Activated gamma-delta T cell treated with anti-CD3 and anti-CD28 coated beads, Interleukin-2, amount 50 U/mL, for 16 hours (primary cell): ENCODE data around the gene TAF10.

Source experiments
- DNase-seq: peaks from one replicate; pipeline ENCODE4 v3.0.0-alpha.2; 2020; ENCODE audit warnings: low read depth

Gene TAF10

DNA sequence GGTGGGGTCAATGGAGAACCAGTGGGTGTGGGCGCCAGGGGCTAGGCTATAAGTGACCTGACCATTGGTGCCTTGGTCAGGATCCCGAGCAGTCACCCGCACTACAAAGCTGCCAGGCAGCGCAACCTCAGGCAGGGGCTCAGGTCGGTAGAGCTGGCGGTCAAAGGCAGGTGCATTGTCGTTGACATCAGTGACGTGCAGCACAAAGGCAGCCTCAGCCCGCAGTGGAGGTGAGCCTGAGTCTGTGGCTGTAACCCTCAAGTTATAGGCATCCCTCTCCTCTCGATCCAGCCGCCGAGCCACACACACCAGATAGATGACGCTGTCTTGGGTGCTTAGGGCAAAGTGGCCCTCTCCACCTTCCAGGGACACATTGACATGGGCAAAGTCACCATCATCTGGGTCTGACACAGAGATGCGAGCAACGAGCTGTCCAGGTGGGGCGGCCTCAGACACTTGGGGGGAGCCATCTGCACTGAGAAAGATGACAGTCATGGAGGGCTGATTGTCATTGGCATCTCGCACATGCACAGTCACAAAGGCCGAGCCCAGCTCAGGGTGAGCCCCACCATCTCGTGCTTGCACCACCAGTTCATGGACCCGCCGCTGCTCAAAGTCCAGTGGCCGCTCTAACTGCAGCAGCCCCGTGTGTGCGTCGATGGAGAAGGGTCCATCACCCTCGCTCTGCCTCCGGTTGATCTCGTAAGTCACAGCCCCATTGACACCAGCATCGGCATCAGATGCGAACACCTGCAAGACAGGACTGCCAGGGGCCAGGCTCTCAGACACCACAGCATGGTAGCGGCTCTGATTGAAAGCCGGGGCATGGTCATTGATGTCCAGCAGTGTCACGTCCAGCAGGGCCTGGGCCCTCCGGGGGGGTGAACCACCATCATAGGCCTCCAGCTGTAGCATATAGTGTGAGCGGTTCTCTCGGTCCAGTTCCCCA lies 28.3 kb upstream of the TAF10 start:
- no peak for DNase-seq

DNA sequence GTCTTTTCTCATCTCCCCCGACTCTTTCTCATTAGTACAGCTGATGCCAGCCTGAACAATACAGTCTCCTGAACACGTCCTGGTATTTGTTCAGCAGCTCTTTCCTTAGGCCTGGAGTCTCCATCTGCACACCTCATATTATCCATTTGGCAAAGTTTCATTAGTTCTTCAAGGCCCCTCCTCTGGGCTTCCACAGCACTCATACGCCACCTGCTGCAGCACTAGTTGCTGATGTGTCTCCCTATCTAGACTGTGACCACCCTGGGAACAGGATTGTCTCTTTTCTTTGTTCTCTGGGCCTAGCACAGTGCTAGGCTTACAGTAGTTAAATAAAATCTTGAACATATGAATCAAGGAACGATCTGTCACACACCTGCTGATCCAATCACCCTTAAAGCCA lies 26.4 kb upstream of the TAF10 start:
- DNase-seq = no peak

DNA sequence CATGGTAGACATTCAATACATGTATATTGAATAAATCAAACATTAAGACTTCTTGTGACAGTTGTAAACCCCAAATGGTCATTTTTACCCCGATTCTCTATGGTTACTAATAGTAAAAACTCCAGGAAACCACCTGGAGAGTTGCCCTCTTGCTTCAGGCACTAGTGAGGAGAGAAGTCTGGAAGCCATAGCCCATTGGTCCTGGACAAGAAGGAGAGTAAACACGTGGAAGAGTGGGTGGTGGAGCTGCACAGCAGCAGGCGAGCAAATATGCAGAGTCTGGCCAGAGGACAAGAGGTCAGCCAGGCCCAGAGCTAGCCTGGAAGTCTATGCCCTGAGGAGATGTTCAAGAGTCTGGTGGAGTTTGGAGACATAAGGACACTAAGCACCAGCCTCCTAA lies 25.9 kb upstream of the TAF10 start:
- no peak for DNase-seq

DNA sequence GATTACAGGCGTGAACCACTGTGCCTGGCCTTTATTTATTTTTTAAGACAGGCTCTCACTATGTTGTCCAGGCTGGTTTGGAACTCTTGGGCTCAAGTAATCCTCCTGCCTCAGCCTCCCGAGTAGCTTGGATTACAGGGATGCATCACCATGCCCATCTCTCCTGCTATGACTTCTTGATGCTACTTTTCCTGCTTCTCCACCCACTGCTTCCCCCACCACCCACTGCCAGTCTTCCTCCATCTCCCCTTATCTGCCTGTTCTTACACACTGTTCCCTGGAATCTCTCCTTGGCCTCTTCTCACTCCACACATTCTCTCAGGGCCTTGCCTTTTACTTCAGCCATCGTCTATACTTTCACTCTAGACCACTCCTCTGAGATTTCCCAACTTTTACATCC lies 24.5 kb upstream of the TAF10 start:
- DNase-seq = no peak

DNA sequence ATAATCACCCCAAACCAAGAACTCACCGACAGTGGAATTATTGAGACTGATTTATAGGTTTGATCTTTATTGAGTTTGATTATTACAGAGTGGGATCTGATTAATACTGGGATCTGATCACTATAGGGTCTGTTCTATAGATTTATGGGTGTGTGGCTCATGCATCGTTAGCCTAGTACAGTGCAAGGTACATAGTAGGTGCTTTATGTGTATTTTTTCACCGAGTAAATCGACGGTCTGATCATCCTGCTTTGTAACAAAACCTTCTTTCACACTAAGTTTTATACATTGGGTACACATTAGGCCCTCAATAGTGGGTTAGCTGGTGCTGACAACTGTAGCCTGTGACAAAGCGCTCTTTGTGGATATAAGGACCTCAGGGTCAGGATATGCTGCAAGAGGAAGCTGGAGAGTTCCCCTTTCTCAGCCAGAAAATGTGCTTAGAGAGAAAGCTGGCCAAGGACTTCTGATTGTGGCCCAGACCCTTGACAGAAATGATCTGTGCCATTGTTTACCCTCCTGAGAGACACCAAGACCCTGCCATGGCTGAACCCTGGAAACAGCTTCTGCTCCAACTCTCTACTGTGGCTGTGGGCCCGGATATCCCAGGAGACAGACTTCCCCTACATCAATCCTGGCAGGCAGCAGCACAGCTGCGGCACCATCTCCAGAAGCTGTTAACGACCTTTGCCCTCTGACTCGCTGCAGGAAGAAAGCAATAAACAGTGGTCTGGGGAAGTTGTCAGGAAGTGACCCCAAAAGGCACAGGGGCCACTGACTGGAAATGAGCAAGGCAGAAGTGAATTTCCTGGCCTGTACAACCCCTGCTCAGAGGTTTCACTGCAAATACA lies 23.3 kb upstream of the TAF10 start:
- DNase-seq = no peak

DNA sequence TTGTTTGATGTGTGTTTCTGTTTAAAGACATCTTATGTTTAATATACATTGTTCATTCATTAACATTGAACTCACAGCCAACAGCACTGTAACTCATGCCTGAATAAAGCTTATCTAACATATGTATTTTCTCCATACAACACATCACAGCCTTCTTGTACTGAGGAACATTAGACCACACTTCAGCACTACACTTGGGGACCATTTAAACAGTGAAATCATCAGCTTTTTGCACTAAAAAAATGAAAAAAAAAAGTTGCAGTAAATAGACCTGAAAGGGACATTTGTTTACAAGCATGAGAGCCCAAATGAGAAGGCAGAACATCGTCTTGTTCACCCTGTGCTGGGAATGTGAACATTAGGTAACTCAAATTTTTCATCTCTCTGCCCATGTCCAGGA lies 22.5 kb upstream of the TAF10 start:
- DNase-seq = no peak

DNA sequence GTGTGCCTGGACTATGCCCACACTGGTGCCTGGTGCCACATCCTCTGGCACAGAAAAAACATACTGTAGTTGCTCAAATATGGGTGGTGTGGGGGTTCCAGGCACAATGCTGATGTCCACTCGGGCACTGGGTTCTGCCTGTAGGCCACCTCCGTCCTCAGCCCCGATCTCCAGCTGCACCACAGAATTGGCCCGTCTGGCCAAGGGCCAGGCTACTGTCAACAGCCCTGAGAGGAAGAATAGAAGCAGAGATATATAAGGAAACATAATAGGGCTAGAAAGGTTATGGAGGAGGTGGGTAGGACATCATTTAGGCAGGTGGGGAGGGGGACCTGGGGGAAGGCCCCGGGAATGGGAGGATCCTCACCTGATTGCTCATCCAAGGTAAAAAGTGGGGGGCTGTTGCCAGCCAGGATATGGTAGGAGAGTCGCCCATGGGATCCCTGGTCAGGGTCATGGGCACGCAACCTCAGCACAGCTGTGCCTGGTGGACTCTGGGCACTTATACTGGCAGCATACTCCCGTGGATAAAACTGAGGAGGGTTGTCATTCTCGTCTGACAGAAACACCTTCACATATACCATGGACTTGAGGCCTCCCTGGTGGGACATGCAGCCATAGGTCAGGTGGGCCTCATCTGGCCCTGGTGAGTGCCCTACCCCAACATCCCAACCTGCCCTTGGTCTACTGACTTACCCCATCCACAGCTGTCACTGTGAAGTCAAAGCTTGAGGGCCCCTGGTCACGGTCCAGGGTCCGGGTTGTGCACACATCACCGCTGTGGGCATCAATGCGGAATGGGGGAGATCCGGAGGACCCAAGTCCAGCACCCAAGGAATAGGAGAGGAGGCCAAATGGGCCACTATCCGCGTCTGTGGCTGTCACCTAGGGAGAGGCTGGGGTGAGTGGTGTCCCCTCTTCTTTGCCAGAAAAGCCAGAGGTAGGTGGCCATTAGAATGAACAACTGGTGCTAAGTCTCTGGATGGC lies 21.7 kb upstream of the TAF10 start:
- DNase-seq = no peak

DNA sequence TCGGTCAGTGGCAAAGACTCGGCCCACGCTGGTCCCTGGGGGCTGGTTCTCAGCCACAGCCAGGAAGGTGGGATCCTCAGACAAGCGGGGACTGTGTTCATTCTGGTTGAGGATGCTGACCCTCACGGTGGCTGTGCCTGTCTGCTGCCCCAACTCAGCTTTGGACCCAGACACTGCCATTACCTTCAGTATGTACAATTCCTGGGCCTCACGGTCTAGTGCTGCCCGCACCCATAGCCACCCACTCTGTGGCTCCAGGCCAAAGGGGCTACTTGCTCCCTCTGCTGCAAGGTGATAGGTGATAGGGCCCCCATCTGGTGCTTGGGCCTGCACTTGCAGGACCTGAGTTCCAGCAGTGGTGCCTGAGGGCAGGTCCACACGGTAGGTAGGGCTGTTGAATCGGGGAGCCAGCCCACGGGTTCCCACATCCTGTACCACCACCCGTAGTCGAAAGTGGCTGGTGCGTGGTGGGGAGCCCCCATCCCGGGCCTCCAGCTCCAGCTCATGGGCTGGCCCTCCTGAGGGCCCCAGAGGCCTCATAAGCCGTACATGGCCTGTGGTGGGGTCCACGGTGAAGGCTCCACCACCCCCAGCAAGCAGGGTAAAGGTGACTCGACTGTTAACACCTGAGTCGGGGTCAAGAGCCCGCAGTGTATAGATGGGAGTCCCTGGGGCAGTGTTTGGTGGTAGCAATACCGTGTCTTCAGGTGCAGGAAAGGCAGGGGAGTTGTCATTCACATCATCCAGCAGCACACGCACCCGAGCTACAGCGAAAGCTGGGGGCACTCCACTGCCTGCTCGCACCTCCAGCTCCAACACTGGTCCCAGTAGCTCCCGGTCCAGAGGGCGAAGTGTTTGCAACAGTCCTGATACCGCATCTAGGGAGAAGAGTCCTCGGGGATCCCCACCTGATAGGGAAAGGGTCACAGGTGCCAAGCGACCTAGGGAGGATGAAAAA lies 20.4 kb upstream of the TAF10 start:
- DNase-seq = no peak

DNA sequence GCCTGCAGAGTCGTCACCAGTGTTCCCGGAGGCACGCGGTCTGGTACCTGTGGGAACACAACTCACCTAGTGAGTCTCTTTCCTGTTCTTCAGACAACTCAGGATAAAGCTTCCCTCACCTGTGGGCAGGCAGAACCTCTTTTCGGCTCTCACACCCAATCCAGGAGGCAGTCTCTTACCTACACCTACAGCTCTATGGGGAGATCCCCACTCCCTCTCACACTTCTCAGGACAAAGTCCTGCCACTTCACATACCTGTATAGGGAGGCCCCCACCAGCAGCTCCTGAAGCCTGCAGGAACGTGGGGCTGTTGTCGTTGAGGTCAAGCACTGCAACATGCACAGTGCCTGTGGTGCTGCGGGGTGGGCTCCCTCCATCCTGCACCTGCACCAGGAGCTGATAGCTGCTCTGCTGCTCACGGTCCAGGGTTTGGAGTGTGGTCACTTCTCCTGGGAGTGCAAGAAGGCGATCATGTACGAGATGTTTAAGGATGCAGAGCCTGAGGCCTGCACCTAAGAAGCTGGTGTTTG lies 19.4 kb upstream of the TAF10 start:
- DNase-seq = no peak

DNA sequence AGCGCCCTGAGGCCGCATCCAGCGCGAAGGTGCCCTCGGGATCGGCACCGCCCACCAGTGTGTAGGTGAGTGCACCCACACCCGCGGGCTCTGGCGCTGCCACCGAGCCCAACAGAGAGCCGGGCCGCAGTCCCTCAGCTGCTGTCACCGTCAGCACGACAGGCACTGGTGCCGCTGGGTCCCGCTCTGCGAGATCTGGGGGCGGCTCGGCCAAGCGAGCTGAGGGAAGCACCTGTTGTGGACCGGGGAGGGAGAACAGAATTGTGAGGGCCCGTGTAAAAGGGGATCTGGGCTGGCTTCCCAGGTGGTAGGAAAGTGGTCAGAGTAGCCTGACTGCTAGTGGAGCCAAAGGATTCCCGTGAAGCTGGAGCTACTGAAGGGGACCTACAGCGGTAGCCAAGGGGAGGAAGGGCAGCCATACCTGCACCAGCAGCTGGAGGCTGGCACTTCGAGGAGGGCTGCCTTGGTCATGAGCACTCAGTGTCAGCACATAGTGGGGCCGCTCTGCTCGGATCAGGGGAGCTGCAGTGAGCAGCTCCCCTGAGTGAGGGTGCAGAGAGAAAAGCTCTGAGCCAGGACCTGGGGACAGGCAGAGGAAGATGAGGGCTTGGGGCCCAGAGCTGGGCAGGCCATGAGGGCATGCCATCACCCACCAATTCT lies 18.7 kb upstream of the TAF10 start:
- DNase-seq = no peak

DNA sequence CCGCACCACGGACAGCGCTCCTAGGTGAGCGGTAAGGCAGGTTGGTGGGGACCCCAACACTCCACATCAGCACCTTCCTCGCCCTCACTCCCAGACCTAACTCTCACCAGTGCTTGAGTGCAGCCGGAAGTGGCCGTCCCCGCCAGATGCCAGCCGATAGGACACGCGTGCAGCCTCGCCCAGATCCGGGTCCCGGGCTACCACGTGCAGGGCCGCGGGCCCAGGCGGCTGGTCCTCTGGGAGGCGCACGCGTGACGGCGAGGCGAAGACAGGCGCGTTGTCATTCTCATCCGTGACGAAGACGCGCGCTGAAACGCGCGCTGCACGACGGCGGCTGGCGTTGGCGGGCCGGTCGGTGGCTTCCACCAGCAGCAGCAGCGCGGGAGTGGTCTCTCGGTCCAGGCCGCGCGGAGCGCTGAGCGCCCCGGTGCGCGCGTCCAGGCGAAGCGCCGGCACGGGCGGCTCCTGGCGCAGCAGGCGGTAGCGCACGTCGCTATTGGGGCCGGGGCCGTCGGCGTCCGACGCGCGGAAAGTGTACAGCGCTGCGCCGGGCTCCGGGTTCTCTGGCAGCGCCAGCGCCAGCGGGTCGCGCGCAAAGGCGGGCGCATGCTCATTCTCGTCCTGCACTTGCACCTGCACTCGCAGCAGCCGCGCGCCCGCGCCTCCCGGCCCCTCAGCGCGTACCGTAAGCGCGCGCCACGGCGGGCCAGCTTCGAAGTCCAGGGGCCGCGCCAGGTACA lies 18.0 kb upstream of the TAF10 start:
- no peak for DNase-seq

DNA sequence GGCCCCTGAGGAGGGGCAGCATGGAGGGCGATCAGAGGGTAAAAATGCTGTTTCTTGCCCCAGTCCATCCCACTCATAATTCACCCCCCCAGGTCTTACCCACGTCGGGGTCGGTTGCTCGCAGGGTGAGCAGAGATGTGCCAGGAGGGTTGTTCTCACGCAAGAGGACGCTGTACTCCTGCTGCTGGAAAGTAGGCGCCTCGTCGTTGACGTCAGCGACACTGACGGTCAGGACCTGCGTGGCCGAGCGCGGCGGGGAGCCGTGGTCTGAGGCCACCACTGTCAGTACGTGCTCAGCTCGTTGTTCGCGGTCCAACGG lies 17.5 kb upstream of the TAF10 start:
- DNase-seq = no peak

DNA sequence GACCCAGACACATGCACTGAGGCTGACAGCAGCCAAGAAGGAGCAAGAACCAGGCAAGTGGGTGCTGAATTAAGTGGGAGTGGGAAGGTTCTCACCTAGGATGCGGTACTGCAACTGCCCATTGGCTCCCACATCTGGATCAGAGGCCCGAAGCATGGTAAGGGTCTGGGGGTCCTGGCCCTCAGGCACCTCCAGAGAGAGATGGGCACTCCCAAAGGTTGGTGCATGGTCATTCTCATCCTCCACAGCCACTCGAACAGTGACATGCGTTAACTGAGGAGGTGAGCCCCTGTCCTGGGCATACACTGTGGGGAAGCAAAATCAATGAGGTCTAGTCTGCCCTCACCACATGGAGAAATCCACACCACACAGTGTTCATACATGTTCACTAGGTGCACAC lies 16.5 kb upstream of the TAF10 start:
- DNase-seq = no peak

DNA sequence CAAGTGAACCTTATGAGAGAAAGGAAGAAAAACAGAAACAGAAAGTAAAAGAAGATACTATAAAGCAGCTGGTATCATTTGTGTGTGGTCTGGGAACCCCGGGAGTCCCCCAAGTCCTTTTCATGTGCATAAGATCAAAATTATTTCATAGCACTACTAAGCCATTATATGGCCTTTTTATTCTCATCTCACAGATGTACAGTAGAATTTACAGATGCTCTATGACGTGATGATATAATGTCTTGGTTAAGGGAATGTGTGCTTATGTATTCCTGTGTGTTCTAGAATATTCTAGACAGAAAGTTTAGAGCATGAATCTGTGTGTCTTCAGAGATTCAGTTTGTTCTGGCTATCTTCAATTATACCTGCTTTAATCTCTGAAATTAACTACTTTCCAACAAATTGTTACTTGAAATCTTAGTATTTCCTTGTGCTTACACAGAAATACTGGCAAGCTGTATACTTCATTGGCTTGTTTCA lies 15.8 kb upstream of the TAF10 start:
- DNase-seq = no peak

DNA sequence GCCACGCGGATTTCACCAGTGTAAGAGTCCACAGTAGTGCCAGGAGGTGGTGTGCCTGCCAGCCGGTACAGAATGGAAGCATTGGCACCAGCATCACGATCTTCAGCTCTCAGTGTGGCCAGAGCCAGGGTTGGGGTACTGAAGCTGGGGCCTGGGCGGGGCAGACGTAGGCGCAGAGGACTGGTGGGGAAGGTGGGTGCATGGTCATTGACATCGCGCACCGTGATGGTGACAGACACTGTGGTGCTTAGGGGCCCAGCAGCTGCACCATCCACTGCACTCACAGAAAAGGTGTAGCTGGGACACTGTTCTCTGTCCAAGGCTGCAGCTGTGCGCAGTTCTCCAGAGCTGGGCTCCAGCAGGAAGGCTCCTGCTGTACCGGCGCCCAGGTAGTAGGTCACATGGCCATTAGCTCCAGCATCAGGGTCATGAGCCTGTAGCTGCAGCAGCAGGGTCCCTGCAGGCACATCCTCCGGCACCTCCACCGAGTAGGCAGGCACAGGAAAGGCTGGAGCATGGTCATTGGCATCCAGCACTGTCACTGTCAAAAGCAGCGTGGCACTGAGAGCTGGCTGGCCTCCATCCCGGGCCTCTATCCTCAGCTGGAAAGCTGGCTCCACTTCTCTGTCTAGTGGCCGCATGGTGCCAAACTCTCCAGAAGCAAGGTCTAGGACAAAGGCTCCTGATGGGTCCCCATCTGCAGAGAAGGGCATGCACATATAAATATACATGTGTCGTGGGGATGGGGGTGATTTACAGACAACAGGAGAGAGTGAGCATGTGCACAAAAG lies 15.2 kb upstream of the TAF10 start:
- DNase-seq = no peak

DNA sequence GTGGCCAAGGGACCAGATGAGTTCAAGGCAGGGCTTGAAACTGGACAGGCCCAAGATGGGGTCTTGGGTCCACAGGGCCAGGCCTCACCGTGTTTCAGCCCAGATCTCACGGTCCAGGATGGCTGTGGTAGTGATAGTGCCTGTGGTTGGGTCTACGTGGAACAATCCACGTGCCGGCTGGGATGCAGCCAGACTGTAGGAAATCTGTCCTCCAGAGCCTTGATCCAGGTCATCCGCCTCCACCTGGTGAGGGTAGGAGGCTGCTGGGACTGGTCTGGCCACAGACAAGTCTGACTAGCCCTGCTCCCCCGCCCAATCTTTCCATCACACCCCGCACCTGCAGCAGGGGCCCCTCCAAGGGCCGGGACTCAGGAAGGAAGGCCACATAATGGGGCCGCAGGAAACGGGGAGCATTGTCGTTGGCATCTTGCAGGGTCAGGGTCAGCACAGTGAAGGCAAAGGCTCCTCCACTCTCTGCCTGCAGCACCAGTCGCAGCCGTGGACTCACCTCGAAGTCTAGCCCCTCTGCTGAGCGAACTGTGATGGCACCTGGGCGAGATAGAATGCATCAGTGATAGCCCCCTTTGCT lies 13.9 kb upstream of the TAF10 start:
- no peak for DNase-seq

DNA sequence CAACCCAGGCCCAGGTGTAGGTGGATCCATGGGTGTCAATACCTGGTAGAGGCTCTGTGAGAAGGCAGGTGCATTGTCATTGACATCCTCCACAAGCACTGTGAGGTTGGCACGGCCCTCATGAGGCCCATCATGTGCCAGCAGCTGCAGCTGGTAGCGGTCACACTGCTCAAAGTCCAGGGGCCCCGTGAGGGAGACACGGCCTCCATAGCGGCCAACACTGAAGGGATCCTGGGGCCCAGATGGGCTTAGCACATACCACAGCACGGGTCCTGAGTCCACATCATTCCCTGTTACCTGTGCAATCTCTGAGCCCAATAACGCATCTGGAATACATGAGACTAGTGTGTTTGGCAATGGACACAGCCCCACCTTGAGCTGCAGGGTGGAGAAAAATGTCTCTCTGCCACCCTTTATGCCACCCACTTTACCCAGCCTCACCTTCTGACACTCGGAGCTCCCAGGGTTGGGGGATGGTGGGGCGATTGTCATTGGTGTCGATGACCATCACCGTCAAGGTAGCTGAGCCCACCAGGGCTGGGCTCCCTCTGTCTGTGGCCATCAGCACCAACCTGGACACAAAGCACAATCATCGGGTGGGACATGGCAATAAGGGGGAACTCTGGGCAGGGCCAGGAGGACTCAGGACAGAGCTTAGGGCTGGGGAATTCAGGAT lies 13.3 kb upstream of the TAF10 start:
- no peak for DNase-seq
